Right forelimb (tissue), 1 donor: ENCODE measurements around the gene FGF22.

ENCODE experiments used
- DNase-seq: peaks from one replicate; pipeline ENCODE4 v3.0.0-alpha.2; 2018

The FGF22 gene

GRCh38 chr19:681029-682019 lies 41.6 kb downstream of the FGF22 start:
- DNase-seq = no peak

GRCh38 chr19:682678-683320 lies 43.1 kb downstream of the FGF22 start:
- no peak for DNase-seq

GRCh38 chr19:685454-685931 lies 45.8 kb downstream of the FGF22 start:
- no peak for DNase-seq

- DNase-seq = no peak
Measured at GRCh38 chr19:686589-687297, 47.1 kb downstream of the FGF22 start.

GRCh38 chr19:687569-688166 lies 48.0 kb downstream of the FGF22 start:
- DNase-seq = no peak

GRCh38 chr19:688214-688613 lies 48.5 kb downstream of the FGF22 start:
- no peak for DNase-seq

GRCh38 chr19:688992-689391 lies 49.3 kb downstream of the FGF22 start:
- no peak for DNase-seq

GRCh38 chr19:690203-690602 lies 50.5 kb downstream of the FGF22 start:
- DNase-seq = no peak
